Panc1 (cell line): ENCODE data around the gene MPND.

ENCODE experiments used
- POLR2AphosphoS5 ChIP-seq: IDR thresholded peaks from 2 replicates; pipeline ENCODE4 v1.6.1; 2012; ENCODE audit warnings: mild to moderate bottlenecking, low read depth, low read length, moderate library complexity
- REST ChIP-seq, 2 experiments: IDR thresholded peaks; 2 replicates each; pipeline ENCODE4 v1.6.1; 2011 to 2012; ENCODE audit warnings: low read depth in 2 of 2, control low read depth in 1 of 2, low read length in 1 of 2, mild to moderate bottlenecking in 1 of 2, moderate library complexity in 1 of 2; ENCODE audit not compliant: insufficient read depth in 1 of 2
- TF ChIP-seq, protein P1 (sequence below): fragments of 450-650 bp; IDR thresholded peaks from 2 replicates; pipeline ENCODE4 v1.5.1; 2017; ENCODE audit warnings: mild to moderate bottlenecking

DNA sequence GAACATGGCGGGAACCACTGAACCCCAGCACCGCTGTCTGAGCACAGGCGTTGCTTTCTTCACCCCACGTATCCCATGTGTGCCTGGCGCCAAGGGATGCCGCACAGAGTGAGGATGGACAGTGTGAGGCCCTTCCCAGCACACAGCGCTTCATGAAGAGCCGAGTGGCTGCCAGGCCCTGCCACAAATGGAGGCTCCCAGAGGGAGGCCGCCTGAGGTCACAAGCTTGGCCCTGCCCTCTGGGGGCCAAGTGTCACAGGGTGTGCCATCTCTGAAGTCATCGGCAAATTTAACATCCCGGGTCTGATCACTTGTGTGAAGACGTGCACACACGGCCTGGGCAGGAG is 24.4 kb downstream of the MPND start:
- TF ChIP-seq, protein P1, sequence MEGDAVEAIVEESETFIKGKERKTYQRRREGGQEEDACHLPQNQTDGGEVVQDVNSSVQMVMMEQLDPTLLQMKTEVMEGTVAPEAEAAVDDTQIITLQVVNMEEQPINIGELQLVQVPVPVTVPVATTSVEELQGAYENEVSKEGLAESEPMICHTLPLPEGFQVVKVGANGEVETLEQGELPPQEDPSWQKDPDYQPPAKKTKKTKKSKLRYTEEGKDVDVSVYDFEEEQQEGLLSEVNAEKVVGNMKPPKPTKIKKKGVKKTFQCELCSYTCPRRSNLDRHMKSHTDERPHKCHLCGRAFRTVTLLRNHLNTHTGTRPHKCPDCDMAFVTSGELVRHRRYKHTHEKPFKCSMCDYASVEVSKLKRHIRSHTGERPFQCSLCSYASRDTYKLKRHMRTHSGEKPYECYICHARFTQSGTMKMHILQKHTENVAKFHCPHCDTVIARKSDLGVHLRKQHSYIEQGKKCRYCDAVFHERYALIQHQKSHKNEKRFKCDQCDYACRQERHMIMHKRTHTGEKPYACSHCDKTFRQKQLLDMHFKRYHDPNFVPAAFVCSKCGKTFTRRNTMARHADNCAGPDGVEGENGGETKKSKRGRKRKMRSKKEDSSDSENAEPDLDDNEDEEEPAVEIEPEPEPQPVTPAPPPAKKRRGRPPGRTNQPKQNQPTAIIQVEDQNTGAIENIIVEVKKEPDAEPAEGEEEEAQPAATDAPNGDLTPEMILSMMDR: no peak
- TF ChIP-seq POLR2AphosphoS5: no peak
- TF ChIP-seq REST (IDR thresholded peaks at IDR 0.05; ENCODE audit: insufficient read depth in 1 of 2, low read depth in 2 of 2, low read length in 1 of 2): no peak
